NK-92 treated with Interleukin-12 subunit alpha and Interleukin-12 subunit beta, amount 100 ng/mL, for 24 hours (cell line): Measurements from ENCODE around the gene MSI2.

Source experiments
- DNase-seq: peaks from one replicate; lab custom pipeline; 2025; lab: John Stamatoyannopoulos, UW

The MSI2 gene

DNA sequence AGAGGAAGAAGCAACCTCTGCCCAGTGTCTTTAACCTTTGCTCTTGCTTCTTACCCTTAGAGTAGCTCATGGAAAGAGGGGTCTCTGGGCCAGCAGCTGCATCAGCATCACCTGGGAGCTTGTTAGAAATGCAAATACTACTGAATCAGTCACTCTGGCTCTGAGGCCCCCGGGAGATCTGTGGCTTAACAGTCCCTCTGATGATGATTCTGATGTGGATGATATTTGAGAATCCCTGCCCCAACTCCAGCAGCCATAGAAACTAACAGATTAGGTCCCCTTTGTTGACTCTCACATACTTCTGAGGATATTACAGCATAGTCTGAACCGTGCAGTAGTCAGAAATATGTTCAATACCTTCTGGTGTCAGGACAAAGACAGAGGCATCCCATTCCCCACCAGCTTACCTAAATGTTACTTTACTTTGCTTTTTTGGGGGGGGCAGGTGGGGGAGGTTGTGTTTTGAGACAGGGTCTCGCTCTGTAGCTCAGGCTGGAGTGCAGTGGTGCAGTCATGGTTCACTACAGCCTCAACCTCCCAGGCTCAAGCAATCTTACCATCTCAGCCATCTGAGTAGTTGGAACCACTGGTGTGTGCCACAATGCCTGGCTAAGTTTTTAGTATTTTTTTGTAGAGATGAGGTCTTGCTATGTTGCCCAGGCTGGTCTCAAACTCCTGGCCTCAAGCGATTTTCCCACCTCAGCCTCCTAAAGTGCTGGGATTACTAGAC, 268.7 kb downstream of the MSI2 start:
- DNase-seq: no peak

DNA sequence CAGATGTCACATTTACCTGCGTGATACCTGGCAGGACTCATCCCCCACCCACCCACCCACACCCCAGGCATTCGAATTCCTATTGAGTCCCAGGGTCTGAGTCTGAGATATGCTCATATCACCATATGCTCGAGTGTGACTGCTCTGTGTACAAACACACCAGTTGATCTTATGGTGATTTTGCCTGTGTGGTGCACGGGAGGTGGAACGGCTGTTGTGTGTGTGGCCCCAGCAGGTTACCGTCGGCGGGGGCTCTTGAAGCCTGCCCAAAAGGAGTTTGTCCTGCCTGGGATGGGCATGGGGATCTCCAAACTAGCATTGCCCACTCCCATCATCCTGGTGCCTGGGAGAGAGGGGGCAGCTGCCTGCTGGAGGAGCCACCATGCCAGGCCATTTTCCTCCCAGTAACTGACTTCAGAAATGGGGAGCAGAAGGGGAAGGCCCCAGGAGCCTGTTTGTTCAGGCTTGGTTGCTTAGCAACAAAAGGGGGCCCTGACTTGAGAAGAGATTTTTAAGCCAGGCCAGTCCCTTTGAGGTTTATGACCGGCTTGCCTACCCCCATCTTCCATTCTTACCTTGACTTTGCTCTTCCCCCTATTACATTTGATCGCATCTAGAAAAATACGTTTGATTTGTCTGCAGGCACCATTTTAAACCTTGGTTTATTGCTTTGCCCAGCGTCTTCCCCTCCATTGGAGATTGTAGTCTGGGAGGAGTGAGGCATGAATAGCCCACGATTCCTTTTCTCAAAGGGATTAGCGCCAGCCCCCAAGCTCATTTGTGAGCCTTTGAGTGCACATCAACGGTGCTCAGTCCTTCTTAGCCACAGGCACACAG, 271.1 kb downstream of the MSI2 start:
- DNase-seq: no peak

DNA sequence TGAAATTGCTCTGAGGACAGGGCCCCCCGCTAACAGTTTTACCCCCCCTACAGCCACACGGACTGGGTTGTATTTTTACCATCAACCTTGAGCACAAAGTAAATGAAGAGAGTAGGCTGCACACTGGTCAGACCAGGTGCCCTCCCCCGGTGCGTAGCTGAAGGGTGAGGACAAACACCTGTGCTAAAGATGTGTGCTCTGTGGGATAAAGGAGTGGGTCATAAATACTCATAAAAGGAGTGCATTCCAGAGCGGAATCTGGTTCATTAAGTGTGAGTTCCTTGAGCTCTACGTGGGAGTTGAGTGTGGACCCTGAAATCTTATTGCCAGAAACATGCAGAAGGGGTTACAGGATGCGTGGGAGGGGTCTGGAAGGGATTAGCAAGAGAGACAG, 271.7 kb downstream of the MSI2 start:
- no peak for DNase-seq

DNA sequence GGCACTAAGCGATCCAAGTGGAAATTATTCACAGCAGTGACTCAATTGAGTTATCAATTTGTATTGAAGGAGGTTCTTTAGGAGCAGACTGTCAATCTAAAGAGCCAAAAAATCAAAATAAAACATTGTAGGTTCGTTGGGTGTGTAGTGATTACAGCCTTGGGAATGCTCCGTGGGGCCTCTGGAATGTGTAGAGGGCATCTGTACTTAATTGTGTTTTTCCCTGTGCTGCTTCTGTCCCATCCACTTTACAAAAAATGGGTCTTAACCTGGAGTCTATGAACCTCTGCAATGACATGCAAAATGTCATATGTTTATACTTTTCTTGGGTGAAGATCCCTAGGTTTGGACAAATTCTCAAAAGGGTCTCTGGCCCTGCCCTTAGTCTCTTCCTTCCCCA, 273.7 kb downstream of the MSI2 start:
- DNase-seq: no peak

DNA sequence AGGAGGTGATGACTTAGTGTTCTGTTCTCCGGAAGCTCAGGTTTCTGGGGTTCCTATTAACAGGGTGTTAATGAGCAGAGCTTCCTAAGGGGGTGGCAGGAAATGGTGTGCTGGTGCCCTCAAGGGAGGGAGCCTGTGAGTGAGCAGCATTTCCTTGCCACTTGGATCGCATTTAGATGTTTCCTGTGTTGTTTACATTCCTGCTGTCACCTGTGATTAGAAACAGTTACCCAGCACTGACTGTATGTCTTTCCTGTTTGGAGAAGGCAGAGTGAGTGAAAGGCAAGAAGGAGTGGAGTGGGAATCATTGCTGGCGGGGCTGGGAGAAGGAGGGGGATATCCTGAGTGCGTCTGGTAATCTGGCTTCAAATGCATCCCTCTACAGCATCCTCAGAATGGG, 274.2 kb downstream of the MSI2 start:
- no peak for DNase-seq

DNA sequence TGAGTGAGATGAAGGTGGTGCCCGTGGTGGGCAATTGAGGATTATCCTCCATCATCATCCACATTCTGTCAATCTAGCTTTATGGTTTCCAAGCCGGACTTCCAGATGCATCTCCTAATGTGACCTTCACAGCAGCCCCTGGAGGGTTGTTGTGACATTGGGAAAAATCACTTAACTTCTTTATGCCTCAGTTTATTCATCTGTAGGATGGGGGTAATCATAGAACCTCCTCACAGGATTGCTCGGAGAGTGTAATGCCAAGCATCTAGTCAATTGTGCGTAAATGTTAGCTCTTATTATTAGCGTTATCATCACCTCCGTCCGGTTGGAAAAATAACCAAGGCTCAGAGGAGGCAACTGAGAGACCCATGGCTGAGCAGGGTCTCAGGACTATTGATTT, 274.8 kb downstream of the MSI2 start:
- DNase-seq: no peak

DNA sequence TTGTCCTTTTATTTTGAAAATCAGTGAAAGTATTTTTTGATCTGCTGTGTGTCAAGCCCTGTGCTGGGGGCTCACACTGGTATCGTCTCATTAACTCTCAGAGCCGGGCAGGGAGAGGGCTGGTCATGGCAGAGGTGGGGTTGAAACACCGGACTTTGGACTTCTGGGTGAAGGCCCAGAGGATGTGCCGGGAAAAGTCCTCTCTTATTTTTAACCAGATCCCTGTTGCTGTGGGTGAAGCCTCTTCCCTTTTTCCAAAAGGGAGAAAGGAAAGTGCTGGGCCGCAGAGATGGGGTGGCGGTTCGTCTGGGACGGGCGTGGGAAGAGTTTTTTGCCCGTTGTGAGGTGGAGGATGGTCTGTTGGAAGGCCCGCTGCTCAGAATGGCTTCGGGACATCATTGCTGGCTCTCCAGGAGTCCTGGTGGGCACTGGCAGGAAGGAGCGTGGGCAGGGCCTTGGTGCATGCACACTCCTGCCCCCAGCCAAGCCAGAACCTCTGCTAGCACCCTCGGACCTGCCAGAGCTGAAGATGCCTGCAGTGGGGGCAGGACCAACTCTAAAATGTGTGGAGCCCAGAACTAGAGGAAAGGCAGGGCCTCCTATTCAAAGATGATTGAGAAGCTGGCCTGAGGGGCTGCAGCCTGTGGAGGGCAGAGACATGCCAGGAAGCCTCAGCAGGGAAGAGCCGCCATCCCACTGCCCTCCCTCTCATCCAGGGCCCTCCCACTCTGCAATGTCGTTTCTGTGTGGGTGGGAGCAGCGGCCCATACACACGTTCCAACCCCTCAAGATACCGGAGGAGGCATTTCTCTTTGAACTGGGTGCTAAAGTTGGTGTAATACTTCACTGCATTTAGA, 275.6 kb downstream of the MSI2 start:
- no peak for DNase-seq

DNA sequence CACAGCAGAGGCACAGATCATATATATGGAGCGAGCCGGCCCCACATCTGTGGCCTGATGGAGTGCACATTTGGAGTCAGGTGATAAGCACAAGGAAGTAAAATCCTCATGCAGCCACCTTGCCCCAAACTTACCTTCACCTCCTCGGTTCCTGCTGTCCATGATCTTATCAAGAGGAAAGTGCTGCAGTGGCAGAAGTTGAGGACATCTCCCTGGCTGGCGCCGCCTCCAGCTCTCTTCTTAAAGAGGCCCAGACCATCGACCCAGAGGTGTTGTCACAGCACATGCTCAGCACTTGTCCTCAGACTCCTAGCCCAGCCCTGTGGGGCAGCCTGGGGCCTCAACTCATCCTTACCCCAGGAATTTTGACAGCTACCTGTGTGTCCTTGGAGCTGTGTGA, 276.2 kb downstream of the MSI2 start:
- DNase-seq: no peak

DNA sequence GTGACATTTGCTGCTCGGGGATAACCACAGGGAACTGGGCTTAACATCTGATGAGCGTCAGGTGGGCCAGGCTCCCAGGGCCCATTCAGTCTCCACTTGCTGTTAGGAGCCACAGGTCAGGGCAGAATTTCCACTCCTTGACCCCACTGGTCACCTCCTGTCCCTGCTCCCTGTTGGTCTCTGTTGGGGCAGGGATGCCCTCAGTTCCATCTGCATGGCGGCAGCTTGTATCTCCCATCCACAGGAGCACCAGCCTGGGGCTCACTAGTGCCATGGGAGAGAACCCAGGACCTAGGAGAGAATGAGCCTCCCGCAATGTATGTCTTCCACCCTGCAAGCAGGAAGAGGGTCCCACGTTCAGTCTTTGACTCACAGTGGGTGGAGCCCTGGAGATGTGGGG, 276.6 kb downstream of the MSI2 start:
- DNase-seq: no peak

DNA sequence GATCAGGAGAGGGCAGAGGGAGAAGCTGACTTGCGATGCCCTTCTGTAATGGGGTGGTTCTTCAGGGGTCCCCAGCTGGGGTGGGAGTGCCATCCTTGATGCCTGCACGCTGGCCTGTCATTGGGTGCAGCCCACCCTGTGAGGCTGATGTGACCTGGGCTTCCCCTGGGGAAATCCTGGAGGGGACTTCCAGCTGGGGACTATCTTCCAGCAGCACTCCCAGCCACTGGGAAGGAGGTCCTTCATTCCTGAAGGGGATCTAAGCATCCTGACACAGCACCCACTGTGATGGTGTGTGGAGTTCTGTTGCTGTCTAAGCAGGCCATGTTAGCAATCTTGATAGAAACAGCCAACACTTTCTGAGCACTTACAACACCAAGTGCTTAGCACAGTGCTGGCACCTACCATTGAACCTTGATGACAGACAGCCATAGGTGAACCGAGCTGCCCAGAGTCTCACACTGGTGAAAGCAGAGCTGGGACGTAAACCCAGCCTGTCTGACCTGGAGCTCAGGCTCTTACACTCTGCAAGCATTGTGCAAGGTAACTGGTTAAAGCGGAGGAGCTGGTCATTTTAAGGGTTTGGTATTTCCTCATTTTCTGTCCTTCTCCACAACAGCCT, 277.5 kb downstream of the MSI2 start:
- no peak for DNase-seq

DNA sequence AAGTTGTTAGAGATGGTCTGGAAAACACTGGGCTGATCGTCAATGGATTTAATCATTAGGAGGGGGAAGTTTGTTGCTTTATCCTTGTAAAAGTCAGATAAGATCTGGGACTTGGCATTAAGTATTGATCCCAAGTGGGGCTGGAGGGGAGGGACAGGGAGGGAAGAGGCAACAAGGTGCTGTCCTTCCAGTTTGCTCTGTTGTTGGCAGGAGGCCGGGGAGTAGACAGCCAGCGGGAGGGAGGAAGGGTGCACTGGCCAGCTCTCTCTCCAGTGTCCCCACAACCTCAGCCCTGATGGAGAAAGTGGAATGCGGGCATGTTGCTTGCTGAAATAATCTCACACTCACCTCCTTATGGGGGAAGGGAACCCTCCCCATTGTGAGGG, 278.5 kb downstream of the MSI2 start:
- no peak for DNase-seq

DNA sequence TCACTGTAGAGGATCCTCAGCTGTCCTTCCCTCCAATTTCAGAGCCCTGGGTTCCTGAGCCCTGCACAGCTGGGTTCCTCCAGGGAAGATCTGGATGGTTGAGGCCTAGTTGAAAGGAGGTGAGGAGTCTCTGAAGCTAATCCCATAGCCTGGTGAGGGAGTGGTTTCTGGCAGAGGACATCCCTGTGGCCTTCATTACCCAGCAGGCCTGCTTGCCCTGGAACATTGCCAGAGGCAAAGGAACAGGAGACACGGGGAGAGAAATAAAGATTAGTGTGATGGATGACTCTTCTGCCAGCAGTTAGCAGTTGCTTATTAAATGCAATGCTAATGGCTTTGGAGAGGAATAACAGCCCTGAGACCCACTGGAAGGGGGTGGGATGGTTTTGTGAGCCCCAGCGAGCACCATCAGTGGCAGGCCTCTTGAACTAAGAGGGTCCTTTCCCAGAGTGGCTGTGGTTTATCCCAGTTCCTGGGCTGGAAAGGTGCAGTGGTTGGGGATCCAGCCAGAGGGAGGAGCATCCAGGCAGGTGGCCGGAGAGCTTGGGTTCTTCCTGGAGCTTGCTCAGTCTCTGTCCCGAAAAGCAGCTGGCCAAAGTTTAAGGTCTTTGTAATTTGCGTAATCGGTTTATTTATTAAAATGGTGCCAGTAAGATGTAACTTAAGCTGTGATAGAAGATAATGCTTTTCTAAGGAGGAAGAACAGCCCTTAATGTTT, 279.1 kb downstream of the MSI2 start:
- DNase-seq: no peak

DNA sequence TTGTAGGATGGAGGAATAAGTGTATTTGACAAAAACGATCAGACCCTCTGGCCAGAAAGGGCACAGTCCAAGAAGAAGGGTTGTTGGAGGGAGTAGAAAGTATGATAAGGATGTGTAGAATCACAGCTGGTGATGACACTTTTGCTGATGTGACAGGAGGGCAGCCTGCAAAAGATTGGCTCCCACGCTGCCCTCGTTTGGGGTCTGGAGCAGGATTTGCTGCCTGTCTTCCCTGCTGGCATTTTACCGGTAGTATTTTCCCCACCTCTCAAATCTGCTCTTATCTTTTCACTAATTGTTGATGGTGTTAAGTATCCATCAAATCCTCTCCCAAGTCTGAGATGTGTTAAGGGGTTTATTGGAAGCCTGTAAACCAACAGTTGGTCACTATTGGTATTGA, 280.0 kb downstream of the MSI2 start:
- DNase-seq: no peak

DNA sequence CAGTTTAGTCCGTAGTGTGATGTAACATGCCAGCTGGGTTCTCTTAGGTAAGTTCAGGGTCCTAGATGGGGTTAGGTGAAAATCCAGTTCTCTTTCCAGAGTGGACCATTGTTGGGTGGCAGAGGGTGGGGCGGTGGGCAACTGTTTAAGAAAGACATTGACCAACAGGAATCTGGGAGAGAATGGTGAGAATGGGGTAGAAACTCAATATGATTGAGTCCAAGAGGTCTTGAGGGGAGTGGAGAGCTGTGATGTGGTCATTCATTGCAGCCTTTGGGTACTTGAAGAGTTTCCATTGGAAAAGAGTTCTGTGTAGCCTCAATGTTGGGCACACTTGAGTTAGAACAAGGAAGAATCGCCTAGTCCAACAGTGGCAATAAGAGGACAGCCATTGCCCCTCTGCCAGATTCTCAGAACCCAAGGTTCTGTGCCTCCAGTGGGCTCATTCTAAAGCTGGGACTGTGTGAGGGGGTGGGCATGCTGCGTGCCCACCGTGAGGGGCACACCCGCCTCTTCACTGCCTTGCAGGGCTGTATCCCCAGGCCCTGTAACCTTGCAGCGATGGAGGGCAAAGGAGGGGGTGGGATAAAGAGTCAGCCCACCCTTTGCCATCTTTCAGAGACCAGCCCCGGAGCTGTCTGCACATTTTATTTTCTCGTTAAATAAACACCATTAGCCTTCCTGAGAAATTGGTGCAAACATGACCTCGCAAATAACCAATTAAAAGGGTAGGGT, 280.6 kb downstream of the MSI2 start:
- DNase-seq: no peak

DNA sequence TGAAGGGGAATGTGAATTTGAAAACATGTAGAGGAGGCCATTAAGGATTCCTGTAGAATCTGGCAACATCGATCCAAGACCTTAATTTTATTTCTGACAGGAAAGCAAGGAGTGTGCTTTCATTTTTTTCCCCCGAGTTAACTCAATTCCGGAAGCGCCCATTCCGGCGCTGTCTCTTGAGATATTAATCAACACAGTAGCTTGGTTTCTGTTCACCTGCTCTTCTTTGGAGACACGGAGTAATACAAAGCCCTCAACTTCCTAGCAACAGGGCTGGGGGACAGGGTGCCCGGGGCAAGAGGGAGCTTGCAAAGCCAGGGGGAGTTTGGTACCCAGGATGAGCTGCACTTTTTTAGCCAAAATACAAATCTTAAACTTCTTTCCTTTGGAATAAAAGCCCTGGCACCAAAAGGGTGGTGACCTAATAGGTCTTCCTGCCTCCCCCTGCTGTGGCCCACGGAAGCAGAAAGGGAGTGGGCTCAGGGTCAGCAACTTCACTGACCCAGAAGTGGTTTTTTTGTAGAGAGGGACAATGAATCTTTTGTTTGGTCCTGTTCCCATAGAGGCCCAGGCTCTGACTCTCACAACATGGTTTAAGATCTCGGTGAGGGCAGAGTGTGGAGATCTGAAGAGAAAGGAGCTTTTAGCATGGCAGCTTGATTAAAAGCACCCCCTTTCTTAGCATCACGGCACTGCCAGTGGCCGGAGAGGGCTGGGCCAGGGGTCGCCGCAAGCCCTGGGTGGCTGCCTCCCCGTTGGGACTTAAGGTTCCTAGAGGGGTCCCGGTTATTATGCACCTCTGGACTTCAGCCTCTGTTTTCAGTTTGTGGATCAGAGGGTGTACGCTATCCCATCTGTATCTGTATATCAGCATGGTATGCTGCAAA, 281.4 kb downstream of the MSI2 start:
- DNase-seq: no peak

DNA sequence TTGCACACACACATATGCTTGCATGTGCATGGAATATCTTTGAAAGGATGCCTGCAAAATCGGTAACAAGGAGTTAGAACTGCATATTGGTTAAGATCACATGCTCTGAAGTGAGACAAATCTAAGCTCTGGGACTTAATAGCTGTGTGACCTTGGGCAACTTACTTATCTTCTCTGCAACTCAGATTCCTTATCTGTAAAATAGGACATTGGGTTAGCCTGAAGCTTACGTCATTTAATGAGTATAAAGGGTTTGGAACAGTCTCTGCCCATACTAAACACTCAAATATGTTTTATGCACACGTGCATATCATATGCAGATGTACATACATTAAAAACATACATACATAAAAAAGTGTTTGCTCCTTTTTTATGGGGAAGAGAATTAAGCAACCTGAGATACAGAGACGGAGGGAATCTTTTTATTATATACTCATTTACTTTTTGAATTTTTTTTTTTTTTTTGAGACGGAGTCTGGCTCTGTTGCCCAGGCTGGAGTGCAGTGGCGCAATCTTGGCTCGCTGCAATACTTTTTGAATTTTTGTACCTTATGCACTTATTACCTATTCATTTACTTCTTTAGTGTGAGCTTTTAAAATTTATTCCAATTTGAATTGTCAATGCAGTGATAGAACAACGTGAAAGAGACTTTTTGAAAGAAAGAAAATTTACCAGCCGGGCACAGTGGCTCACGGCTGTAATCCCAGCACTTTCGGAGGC, 282.6 kb downstream of the MSI2 start:
- no peak for DNase-seq

DNA sequence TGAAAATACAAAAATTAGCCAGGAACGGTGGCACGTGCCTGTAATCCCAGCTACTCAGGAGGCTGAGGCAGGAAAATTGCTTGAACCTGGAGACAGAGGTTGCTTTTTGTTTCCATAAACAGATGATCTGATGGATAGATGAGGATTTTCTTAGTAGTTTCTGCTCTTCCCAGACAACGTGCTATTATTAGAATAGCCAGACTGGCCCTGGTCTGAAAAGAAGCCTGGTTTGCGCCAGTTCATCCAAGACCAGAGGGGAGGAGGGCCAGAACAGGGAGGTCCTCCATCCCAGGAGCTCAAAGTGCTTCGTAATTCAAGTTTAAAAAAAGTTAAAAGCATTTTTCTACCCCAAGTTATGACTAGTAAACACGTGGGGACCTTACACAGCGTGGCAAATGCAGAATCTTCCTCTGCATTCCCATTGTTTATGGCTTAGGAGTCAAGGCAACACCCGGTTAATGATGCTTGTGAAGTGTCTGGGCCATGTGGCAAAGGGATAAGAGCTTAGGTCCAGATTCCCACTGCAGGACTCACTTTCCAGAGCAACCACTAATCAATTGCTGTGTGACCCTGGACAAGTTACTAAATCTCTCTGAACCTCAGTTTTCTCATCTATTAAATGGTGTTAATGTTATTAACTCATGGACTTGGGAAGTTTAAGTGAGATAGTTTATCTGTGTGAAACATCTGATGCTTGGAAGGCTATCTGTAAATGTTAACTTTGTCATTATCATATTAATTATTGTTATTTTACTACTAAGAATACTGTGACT, 283.4 kb downstream of the MSI2 start:
- no peak for DNase-seq

DNA sequence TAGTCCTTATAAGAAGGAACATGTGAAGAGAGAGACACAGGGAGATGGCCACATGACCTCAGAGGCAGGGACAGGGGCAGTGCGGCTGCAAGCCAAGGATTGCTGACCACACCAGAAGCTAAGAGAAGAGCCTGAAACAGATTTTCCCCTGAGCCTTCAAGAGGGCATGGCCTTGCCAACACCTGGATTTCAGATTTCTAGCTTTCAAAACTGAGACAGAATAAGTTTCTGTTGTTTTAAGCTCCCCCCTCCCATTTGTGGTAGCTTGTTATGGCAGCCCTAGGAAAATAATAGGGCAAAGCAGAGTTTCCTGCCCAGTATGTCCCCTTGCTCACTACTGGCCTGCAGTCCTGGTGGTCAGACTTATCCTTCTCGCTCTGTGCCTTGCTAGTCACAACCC, 284.3 kb downstream of the MSI2 start:
- DNase-seq: no peak
